H7 (cell line): ENCODE data around the gene INSL3. TPM values are rescaled to one million over a fixed set of nuclear protein-coding genes. Genes with fewer than 3 reads are reported as not detected.

Experiments
- DNase-seq: peaks from one replicate; pipeline ENCODE4 v3.0.0; 2012
- H3K27me3 ChIP-seq: 2 replicates; pipeline ENCODE4 v1.6.0; 2011; ENCODE audit warnings: mild to moderate bottlenecking, low read length; ENCODE audit not compliant: control insufficient read depth, insufficient read depth
- H3K36me3 ChIP-seq: replicated peaks from 2 replicates; pipeline ENCODE4 v1.5.1; 2011; ENCODE audit warnings: low read length; ENCODE audit not compliant: control insufficient read depth, insufficient read depth
- H3K4me3 ChIP-seq: 2 replicates; pipeline ENCODE4 v1.5.1; 2011; ENCODE audit warnings: low read depth, mild to moderate bottlenecking, control low read depth, low read length, moderate library complexity; ENCODE audit not compliant: insufficient read depth
- total RNA-seq: library from RNA; depleted of rRNA; stranded (reverse); fragments of >200 nt; shearing (Covaris generic); gene quantifications from 2 replicates; pipeline ENCODE4 v1.2.3, GENCODE V29; 2014

Gene INSL3
- total RNA-seq, 1 experiment from 2014 or later: not detected

DNA sequence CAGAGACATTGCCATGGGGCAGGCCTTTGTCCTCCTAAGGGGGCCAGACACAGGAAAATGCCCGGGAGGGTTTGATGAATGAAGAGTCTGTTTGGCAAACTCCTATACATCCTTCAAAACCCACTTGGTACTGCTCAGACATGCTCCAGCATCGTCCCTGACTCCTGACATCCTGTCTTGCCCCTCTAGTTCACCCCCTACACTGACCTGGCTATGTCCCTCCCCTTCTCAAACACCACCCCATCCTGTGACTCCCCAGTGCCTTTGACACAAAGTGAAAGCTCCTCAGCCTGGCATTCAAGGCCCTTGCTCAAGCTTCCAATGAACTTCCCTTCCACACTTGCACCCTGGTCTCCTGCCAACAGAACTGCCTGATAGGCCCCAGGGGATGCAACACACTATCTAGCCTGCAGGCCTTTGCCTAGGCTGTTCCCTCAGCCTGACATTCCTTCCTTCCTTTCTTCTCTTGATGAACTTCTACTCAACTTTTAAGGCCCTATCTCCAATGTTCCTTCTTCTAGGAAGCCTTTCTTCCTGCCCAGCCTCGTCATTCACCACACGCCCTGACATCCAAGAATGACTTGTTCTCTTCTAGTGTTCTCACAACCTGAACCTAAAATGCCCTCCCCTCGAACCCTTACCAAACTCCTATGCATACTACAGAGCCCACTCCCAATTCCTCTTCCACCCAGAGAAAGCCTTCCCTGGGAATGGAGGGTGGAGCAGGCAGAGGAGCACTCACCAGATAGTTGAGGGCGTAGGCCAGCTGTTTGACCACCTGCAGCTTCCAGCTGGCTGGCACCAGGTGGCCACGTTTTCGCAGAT is 14.1 kb upstream of the INSL3 start:
- Histone ChIP-seq H3K36me3 (no peaks in the 10 kb centered on the region), H3K4me3 (no peak overlapping the region), H3K27me3 (peaks cover 30% of the 10 kb centered on the region)

DNA sequence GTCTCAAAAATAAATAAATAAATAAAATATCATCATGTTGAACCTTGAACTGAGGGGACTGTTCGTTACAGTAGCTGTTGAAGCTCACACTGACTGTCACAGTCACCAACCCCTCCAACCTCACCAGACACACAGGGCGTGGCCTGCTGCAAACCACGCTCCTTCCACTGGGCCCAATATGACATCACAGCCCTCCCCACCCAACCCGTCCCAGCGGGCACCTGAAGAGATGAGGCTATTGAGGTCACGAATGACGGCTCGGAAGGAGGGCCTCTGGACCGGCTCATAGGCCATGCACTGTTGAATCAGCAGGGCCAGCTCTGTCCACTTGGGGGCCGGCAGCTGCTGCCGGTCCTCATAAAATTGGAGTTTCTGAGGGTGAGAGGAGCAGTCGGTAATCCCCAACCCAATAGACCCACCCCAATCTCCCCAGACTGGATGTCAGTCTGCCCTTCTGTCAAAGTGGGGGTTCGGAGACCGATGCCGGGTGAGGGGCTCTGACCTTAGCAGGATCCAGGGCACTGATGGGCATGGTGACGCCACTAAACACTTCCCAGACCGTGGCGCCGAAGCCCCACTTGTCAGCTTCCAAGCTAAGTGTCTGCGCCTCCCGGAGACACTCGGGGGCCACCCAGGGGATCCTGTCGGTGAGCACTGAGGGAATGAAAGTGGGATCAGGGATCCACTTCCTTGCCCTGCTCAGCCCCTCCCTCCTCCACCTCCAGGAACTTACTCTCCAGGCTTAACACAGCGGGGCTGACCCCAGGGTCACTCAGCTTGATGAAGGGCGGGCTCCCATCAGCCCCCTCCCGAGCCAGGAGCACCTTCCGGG is 13.2 kb upstream of the INSL3 start:
- no peak overlapping the region for H3K4me3 ChIP-seq
- no peaks in the 10 kb centered on the region for H3K36me3 ChIP-seq
- peaks cover 24% of the 10 kb centered on the region for H3K27me3 ChIP-seq
- DNase-seq: peak; percentile 74

More for the DNA sequence above, 14.1 kb upstream of the INSL3 start:
- no peak for DNase-seq

DNA sequence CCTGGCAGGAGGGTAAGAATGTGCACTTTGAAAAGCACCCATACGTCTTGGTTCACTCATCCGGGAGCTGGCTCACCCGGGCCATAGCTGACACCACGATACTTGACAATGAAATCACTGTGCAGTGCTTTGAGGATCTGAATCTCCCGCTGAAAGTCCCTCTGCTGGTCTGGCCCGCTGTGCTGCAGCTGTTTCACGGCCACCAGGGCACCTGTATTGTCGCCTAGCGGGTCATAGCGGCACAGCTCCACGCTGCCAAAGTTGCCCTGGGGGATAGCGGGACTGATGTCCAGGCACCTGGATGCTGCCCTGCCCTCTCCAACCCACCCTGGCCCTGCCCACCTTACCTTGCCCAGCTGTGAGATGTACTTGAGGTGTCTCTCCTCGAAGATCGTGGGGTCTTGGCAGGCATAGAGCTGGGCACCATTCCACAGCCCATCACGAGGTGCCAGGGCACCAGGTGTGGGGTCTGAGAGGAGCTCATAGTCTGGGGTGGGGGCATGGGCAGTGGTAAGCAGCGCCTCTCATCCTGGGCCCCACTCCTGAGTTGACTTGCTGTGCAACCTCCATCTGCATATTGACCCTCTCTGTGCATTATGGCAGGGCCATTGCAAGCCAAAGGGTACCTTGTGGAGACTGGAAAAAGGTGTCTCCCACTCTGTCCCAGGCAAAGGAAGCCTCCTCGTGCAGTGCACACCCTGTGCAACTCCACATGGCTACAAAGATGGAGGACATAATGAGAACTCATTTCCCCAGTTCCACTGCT is 11.3 kb upstream of the INSL3 start:
- H3K27me3 ChIP-seq: peaks cover 19% of the 10 kb centered on the region
- no peak for DNase-seq

DNA sequence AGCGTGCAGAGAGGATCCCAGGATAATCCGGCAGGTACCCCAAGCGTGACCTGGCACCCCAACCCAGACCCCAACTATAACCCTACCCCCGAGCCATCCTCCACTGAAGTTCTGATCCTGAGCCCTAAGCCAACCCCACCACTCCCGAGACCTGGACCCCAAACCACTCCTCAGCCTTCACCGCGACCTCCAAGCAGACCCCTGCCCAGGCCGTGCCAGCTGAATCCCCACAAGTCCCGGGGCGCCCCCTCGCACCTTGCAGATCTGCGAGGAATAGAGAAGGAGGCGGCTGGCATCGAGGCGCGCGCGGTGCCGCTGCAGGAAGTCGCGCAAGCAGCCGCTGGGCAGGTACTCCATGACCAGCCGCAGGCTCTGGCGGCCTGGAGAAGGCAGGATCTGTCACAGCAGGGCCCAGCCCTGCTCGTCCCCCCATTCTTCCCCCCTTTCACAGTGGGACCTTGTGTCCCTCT is 10.1 kb upstream of the INSL3 start:
- Histone ChIP-seq H3K4me3 (peak overlapping the region; percentile 71), H3K36me3 (no peaks in the 10 kb centered on the region; the same call in 1 of the 2 replicates), H3K27me3 (peaks cover 19% of the 10 kb centered on the region)
- no peak for DNase-seq

More for the DNA sequence above, 11.3 kb upstream of the INSL3 start:
- Histone ChIP-seq H3K36me3 (no peaks in the 10 kb centered on the region), H3K4me3 (no peak overlapping the region)

DNA sequence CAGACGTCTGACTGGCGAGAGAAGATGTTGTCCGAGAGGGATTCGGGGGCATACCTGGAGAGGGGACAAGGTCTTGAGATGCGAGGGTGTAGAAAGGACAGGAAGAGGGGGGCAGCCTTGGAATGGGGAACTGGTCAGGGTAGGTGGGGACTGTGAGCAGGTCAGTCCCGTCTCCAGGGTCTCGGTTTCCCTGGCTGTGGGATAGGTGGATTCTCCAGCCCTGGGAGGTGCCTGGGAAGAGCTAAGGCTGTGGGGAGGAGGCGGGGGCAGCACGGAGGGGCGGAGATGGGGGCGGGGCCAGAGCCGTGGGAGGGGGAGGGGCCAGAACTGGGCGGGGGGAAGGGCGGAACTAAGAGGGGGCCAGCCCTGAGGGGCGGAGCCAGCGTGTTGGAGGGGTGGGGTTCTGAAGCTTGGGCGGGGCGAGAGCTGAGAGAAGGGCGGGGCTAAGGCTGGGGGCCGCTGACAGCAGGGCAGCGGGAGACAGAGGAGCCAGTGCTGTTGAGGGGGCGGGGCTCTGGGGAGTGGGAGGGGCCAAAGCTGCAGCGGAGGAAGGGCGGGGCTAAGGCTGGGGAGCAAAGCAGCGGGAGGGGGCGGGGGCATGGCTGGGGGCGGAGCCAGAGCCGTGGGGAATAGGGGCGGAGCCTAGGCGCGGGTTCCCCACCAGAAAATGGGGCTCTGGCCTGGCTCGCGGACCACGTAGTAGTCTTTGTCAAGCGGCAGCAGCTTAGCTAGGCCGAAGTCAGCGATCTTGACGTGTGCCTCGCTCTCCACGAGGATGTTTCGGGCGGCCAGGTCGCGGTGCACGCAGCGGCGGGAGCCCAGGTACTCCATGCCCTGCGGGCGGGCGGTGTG is 9.5 kb upstream of the INSL3 start:
- Histone ChIP-seq H3K36me3 (no peaks in the 10 kb centered on the region; the same call in 1 of the 2 replicates), H3K4me3 (peak overlapping the region; percentile 71), H3K27me3 (peaks cover 19% of the 10 kb centered on the region)
- peak; percentile 100 for DNase-seq

DNA sequence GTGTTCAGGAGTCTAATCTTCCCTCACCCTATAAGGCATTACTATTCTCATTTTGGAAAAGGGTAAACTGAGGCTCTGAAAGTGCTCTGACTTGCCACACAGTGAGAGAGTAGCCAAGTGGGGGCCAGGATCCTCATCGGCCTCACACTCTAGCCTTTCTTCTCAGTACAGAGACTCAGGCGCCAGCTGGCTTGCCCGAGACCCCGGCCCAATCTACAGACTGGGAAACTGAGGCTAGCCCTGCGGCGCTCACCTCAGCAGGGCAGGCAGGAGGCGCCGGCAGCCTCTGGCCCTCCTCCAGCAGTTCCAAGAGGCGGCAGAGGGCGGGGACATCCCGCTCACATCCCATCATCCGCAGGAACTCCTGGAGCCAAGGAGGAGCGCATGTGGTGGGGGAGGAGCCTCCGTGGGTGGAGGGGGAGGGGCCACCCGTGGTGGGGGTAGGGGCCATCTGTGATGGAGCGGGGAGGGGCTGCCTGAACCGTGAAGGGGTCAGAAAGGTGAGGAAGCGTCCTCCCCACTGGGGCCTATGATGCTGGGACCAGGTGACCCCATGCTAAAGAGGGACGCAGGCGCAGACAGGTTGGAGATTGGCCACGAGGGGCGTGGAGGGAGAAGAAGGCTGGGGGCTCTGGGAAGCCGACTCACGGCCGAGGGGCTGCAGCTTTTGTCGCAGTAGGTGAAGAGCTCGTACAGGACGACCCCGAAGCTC is 8.7 kb upstream of the INSL3 start:
- peak overlapping the region; percentile 63 for H3K4me3 ChIP-seq
- H3K36me3 ChIP-seq: no peaks in the 10 kb centered on the region; the same call in 1 of the 2 replicates
- H3K27me3 ChIP-seq: peaks cover 19% of the 10 kb centered on the region
- DNase-seq: peak; percentile 99

DNA sequence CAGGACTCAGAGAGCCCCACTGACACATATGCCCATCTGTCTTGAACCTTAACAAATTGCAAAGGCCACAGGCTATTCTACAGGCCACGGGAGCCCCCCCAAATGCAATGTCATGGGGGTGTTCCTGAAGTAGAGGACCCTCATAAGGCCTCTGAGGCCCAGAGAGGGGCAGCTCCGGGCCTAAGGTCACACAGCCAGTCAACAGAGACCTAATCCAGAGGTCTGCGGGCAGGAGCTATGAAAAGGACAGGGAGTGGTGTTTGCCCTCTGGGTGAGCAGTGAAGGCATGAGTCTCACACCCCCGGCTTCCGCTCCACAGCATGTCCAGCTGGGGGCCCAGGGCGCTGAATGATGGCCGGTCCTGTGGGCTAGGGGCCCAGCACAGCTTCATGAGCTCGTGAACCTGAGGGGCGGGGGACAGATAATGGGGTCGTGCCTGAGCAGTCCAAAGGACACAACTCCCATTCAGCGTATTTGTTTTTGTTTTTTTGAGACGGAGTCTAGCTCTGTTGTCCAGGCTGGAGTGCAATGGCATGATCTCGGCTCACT is 5.3 kb upstream of the INSL3 start:
- DNase-seq: no peak
- Histone ChIP-seq H3K4me3 (no peak overlapping the region), H3K27me3 (peaks cover 6% of the 10 kb centered on the region)

DNA sequence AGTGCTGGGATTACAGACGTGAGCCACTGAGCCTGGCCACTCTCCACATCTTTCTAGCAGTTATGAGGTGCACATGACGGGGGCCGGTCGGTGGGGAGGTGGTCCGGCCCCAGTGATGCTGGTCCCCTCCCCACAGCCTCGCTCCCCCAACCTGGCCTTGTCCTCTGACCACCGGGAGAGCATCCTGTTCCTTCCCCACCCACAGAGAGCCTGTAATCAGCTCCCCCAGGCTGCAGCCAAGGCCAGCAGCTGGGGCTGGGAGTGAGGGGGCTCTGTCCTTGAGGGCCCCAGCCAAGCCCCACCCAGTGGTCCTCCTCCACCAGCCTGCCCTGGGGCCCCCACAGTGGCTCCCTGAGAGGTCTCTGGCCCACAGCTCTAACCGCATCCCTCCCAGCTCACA is 3.0 kb upstream of the INSL3 start:
- DNase-seq: peak; percentile 55
- Histone ChIP-seq H3K36me3 (no peaks in the 10 kb centered on the region; the same call in 1 of the 2 replicates), H3K27me3 (no peaks in the 10 kb centered on the region), H3K4me3 (no peak overlapping the region)

More for the DNA sequence above, 5.3 kb upstream of the INSL3 start:
- no peaks in the 10 kb centered on the region; the same call in 1 of the 2 replicates for H3K36me3 ChIP-seq

DNA sequence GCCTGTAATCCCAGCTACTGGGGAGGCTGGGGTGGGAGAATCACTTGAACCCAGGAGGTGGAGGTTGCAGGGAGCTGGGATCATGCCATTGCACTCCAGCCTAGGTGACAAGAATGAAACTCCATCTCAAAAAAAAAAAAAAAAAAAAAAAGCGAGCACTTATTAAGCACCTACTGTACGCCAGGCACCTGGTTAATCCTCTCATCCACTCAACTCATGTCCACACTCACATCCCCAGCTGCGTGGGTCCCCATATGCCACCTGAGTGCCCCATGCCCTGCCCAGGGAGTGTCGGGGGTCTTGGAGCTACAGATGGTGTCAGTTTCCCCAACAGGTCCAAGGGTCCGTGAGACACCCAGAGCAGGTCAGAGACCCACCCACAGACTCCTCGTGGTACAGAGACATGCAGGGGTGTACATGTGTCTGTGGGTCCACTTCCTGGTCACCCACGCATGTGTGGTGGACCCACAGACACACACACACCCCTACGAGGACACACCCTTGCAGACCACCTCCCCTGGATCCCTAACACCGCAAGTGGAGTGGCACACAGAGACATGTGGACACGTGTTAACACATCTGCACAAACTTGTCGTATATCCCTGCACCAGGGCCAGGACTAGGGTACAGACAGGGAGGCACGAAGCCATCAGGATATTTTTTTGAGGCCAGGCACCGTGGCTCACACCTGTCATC is 3.5 kb downstream of the INSL3 start:
- no peaks in the 10 kb centered on the region for H3K36me3 ChIP-seq
- H3K27me3 ChIP-seq: no peaks in the 10 kb centered on the region
- no peak overlapping the region for H3K4me3 ChIP-seq
- DNase-seq: no peak

DNA sequence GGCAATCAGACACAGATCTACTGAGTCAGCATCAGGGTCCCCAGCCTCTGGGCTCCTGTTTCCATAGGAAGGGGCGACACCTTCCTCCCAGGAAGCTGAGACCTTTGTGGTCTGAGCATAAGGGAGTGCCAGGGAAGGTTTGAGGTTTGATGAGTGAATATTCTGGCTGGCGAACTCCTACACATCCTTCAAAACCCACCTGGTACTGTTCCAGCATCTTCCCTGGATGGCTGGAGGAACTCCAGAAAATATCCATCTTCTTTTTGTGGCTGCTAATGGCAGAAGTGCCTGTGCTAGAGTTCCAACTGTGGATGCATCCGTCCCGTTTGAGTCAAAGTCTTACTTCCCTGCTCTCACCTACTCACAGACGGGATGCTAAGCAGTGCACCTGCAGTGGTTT is 9.2 kb downstream of the INSL3 start:
- no peaks in the 10 kb centered on the region for H3K27me3 ChIP-seq
- H3K36me3 ChIP-seq: no peaks in the 10 kb centered on the region
- H3K4me3 ChIP-seq: no peak overlapping the region
- no peak for DNase-seq

DNA sequence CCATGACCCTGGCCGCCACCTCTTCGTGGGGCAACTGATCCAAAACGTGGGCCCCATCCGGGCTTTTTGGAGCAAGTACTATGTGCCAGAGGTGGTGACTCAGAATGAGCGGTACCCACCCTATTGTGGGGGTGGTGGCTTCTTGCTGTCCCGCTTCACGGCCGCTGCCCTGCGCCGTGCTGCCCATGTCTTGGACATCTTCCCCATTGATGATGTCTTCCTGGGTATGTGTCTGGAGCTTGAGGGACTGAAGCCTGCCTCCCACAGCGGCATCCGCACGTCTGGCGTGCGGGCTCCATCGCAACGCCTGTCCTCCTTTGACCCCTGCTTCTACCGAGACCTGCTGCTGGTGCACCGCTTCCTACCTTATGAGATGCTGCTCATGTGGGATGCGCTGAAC is 9.6 kb downstream of the INSL3 start:
- no peak overlapping the region for H3K4me3 ChIP-seq
- no peak for DNase-seq
- H3K27me3 ChIP-seq: no peaks in the 10 kb centered on the region
- H3K36me3 ChIP-seq: no peaks in the 10 kb centered on the region

DNA sequence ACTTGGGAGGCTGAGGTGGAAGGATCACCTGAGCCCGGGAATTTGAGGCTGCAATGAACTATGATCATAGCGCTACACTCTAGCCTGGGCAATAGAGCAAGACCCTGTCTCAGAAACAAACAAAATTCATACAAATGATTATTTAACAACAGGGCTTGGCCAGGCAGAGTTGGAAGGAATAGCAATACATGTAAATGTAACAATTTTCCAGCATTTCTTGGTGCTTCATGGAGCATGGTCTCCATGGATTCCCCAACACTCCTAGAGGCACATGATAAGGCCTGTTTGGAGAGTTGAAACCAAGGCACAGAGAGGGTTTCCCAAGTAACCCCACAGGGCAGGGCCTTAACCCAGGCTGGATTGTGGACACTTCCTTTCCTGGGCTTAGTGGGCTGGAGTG is 10.2 kb downstream of the INSL3 start:
- H3K4me3 ChIP-seq: no peak overlapping the region
- no peaks in the 10 kb centered on the region for H3K27me3 ChIP-seq
- no peak for DNase-seq
- no peaks in the 10 kb centered on the region for H3K36me3 ChIP-seq
